DMS114 treated with DMSO at 0.1 percent for 48 hours (cell line): ENCODE data around the gene TNFRSF6B.
"Not testable (repeated sequence)": the region's sequence is repeated elsewhere in the genome, so short reads cannot be mapped to it uniquely, and the experiment has no call there.

Source experiments
- DNase-seq: peaks from one replicate; lab custom pipeline; 2025; ENCODE audit not compliant: unreplicated experiment; lab: John Stamatoyannopoulos, UW

TNFRSF6B gene

DNA sequence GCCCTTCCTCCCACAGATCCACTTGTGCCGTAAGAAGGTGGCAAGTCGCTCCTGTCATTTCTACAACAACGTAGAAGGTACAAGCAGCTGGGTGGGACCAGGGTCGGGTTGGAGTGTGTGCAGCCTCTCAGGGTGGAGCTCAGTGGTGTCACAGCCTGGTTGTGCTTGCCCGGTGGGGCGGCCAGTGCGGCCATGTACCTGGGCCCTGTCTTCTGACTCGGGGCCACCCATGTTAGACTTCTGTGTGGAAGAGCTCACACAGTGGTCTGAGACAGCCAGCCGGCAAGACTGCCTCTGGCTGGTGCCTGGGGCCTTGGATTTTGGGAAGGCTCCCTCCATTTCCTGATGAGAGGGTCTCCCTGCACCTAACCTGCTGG, 33.7 kb upstream of the TNFRSF6B start:
- no peak for DNase-seq

DNA sequence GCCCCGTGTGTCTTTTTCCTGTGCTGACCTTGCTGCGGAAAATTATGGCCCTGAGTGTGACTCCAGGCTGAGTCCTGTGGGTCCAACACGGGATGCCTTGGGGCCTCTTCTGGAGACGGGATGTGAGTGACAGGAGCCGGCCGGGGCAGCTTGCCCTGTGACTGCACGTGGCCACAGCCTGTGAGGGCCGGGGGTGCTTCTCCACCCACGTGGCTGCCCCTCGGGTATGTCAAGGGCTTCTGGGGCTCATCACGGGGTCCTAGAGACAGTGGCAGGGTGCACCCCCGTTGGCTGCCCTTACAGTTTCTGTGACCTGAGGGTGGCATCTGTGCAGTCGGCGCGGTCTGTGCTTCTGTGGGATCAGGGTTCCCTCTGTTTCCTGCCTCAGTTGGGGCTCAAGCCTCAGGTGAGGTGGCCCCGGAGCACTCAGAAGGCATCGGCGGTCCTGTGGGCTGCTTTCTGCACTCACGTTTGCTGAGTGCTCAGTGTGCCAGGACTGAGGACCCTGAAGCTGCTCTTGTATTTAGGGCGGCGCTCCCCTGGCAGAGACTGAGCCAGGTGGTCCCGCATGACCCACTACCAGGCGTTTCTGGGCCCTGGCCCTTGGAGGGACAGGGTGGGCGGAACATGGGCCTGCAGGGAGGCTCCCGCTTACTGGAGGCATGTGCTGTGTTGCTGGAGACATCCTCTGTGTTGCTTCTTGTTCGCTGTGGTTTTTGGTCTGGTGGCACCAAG, 33.0 kb upstream of the TNFRSF6B start:
- DNase-seq = no peak

DNA sequence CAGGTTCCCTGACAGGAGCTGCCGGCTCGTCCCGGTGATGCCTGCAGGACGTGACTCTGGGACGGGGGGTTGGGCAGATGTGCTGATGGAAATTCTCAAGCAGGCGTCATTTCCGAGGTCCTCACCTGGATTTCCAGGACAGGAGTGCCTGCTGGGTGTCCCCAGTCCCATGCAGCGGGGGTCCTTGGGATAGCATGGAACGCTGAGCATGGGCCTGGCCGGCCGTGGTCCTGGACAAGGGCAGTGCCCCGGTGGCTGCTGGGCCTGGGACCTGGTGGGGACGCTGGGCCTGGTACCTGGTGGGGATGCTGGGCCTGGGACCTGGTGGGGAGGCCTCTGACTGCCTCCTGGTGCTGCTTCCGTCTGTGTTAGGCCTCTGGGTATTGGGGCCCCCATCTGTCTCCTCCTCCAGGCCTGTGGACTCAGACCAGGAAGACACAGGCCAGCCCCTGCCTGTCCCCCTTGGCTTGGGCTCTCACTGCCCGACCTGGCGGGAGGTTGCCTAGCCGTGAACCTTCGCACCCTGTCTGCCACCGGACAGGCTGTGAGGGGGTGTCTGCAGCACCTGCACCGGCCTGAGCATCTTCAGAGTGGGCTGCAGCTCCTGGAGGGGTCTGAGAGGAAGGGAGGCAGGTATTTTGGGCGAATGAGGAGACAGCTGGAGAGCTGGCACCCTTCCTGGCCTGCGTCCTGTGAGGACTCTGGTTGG, 32.2 kb upstream of the TNFRSF6B start:
- no peak for DNase-seq

- DNase-seq = no peak
Measured at GRCh38 chr20:63664861-63665594, 31.4 kb upstream of the TNFRSF6B start.

DNA sequence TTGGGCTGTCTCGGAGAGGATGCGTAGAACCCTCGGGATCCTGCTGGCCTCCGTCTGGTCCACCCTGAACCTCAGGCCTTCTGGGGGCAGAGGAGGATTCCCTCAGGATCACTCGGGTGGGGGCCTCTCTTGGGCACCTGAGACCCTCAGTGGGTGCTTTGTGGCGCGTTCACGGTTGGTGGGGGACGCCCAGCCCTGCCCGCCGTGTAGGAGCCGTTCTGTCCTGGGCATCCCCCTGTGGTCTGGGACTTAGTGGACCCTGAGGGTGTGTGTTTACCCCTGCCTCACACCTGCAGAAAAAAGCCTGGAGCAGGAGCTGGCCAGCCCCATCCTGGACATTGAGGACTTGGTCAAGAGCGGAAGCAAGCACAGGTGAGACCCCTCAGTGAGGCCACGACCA, 30.7 kb upstream of the TNFRSF6B start:
- DNase-seq = no peak

DNA sequence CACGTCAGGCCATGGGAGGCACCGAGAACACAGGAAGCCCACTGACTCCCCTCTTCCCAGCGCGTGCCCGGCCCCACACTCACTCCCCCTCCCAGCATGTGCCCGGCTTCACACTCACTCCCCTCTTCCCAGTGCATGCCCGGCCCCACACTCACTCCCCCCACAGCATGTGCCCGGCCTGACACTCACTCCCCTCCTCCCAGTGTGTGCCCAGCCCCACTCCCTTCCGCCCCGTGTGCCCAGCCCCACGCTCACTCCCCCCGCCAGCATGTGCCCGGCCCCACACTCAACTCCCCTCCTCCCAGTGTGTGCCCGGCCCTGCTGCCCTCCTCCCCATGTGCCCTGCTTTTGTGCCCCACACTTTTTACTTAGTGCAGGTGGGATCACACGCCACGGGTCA, 28.6 kb upstream of the TNFRSF6B start:
- DNase-seq = no peak

DNA sequence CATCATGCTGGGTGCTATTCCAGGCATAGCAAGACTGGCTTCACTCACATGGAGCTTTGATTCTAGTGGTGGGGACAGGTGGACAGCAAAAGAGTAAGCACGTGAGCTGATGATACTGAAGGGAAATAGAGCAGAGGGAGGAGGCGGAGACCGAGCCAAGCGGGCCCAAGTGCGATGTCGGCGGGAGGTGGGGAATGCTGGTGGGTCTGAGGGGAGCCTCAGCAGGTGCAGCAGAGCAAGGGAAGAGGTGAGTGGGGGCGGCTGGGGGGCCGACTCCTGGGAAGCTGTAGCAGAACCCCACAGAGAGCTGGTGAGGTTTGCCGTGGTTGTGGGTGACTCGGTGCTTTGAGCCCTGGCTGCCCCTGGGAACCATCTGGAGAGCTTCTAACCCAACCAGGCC, 28.1 kb upstream of the TNFRSF6B start:
- DNase-seq = no peak

GRCh38 chr20:63671695-63672094, 24.8 kb upstream of the TNFRSF6B start:
- not testable (repeated sequence) for DNase-seq

DNA sequence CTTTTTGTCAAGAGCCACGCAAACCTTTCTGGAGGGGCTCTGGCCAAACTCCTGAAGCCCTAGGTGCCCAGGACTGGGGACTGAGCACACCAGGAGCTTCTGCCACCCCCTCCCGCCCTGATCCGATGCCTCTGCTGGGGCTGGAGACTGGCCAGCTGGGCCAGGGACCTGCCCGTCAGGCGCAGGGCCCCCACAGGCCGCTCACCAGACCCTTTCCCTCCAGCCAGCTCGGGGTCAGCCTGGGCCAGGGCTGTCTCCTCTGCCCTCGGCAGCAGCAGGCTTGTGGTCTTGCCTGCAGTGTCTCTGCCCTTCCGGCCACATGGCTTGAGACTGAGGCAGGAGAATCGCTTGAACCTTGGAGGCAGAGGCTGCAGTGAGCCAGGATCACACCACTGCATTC, 23.8 kb upstream of the TNFRSF6B start:
- no peak for DNase-seq

GRCh38 chr20:63673951-63674350, 22.5 kb upstream of the TNFRSF6B start:
- DNase-seq = no peak

- no peak for DNase-seq
Measured at GRCh38 chr20:63675681-63676368, 20.6 kb upstream of the TNFRSF6B start.

DNA sequence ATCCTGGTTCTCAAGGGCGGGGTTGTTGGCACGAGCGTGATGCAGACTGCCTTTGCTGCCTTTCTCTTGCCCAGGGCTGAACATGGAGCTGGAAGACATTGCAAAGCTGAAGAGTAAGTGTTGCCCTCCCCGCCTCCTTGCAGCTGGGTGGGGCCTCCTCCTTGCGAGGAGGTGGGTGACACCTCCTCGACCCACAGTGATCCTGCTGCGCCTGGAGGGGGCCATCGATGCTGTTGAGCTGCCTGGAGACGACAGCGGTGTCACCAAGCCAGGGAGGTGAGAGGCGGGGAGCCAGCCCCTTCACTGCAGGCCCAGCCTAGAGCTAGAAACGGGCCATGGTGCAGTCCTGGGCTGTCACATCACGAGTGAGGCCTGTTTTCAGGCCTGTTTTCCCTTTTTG, 18.4 kb upstream of the TNFRSF6B start:
- no peak for DNase-seq

GRCh38 chr20:63678667-63679465, 17.6 kb upstream of the TNFRSF6B start:
- DNase-seq = no peak

- DNase-seq = no peak
Measured at GRCh38 chr20:63679799-63680305, 16.6 kb upstream of the TNFRSF6B start.

DNA sequence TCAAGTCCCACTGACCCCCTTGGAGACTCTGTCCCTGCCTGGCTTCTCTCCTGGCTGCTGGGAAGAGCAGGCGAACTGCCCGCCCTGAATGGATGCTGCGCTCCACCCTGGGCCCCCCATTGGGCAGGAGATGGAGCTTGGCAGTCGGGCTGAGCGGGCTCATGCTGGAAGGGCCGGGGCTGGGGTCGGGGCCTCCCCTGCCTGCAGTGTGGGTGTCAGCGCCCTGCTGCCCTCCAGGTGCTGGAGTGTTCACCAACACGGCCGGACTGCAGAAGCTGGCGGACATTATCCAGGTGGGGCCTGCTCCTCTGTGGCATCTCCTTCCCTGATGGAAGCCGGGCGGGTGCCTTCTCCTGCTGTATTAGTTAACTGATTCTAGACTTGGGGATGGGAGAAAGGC, 16.0 kb upstream of the TNFRSF6B start:
- DNase-seq = no peak

GRCh38 chr20:63680857-63681608, 15.4 kb upstream of the TNFRSF6B start:
- no peak for DNase-seq

DNA sequence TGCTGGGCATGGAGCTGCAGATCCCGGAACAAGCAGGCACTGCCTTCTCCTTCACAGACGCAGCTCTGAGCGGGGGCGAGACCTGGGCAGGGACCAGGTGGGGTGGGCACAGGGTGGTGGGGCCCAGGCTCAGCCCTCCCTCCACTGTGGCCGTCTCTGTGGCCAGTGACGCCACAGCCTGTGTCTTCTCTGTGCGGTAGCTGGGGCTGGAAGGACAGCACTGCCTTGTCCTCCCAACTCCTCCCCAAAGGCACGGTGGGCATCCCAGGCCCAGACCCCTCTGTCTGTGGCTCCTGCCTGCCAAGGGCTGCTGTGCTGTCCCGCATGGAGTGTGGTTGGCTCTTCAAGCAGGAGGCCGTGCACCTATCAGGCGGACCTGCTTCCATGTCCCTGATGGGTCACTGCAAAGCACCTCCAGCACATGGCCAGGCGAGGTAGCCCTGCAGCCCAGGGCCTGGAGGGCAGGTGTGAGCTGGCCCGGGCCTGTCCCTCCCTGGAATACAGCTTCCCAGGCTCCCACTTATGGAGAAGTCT, 14.8 kb upstream of the TNFRSF6B start:
- DNase-seq = no peak

DNA sequence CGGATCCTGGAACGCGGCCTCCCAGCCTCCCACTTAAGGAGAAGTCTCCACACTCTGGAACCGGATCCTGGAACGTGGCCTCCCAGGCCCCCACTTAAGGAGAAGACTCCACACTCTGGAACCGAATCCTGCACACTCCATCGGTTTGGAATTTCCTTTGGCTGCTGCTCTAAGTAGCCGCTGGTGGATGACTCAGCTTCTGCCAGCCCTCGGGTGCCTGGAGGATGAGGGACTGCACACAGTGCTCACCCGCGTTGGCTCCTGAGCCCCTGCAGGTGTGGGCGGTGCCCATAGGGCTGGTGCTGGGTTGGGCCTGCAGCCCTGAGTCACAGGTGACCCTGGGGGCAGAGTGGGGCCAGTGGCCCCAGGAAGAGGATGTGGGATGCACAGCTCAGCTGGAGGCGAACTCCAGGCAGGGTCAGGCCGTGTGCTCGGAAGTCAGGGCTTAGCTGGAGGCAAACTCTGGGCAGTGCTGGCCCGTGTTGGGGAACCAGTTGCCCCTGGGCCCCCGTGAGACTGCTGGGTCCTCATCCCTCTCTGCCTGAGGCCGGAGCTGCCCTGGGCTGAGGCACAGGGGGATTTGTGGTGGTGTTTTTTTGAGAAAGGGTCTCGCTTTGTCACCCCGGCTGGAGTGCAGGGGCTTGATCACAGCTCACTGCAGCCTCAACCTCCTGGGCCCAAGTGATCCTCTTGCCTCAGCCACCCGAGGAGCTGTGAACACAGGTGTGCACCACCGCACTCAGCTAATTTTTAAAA, 13.9 kb upstream of the TNFRSF6B start:
- no peak for DNase-seq
